MM.1S (cell line): ENCODE data around the gene MYBPC2.
"Not testable (repeated sequence)": the region's sequence is repeated elsewhere in the genome, so short reads cannot be mapped to it uniquely, and the experiment has no call there.

ENCODE experiments used
- DNase-seq: peaks from one replicate; pipeline ENCODE4 v3.0.0-alpha.2; 2015
- H2AFZ ChIP-seq: fragments of 300-600 bp; sonication (generic); 2 replicates; pipeline ENCODE4 v1.6.0; 2016; ENCODE audit warnings: antibody characterized with exemption, low read length
- H3F3A ChIP-seq: fragments of 300-600 bp; sonication (generic); 2 replicates; pipeline ENCODE4 v1.6.1; 2016; ENCODE audit warnings: mild to moderate bottlenecking, antibody characterized with exemption, low read length, moderate library complexity, mixed read lengths; ENCODE audit not compliant: insufficient read depth
- H3K27ac ChIP-seq: fragments of 300-600 bp; sonication (generic); 2 replicates; pipeline ENCODE4 v1.5.1; 2016; ENCODE audit warnings: mild to moderate bottlenecking, low read length
- H3K27me3 ChIP-seq: fragments of 300-600 bp; sonication (generic); replicated peaks from 2 replicates; pipeline ENCODE4 v1.6.0; 2016; ENCODE audit warnings: low read length; ENCODE audit not compliant: insufficient read depth
- H3K36me3 ChIP-seq: fragments of 300-600 bp; sonication (generic); replicated peaks from 2 replicates; pipeline ENCODE4 v1.6.1; 2016; ENCODE audit warnings: mild to moderate bottlenecking, low read length, mixed read lengths; ENCODE audit not compliant: insufficient read depth
- H3K4me1 ChIP-seq: fragments of 300-600 bp; sonication (generic); 2 replicates; pipeline ENCODE4 v1.6.1; 2016; ENCODE audit warnings: low read length, mixed read lengths
- H3K4me2 ChIP-seq: fragments of 300-600 bp; sonication (generic); 2 replicates; pipeline ENCODE4 v1.6.0; 2016; ENCODE audit warnings: low read depth, low read length
- H3K4me3 ChIP-seq: fragments of 300-600 bp; sonication (generic); 2 replicates; pipeline ENCODE4 v1.5.1; 2016; ENCODE audit warnings: low read length, mixed read lengths
- H3K79me2 ChIP-seq: fragments of 300-600 bp; sonication (generic); 2 replicates; pipeline ENCODE4 v1.6.1; 2016; ENCODE audit warnings: mixed run types, low read length, mixed read lengths
- H3K9ac ChIP-seq: fragments of 300-600 bp; sonication (generic); 2 replicates; pipeline ENCODE4 v1.6.1; 2016; ENCODE audit warnings: low read length, mixed read lengths
- H3K9me2 ChIP-seq: fragments of 300-600 bp; sonication (generic); replicated peaks from 2 replicates; pipeline ENCODE4 v1.6.1; 2016; ENCODE audit warnings: mild to moderate bottlenecking, low read length, mixed read lengths; ENCODE audit not compliant: insufficient read depth
- H3K9me3 ChIP-seq: fragments of 300-600 bp; sonication (generic); replicated peaks from 2 replicates; pipeline ENCODE4 v1.6.1; 2016; ENCODE audit warnings: mild to moderate bottlenecking, low read length, mixed read lengths; ENCODE audit not compliant: insufficient read depth
- H4K20me1 ChIP-seq: fragments of 300-600 bp; sonication (generic); 2 replicates; pipeline ENCODE4 v1.6.1; 2016; ENCODE audit warnings: mild to moderate bottlenecking, low read length, moderate library complexity, mixed read lengths; ENCODE audit not compliant: insufficient read depth
- CTCF ChIP-seq: fragments of 300-600 bp; sonication (generic); IDR thresholded peaks from 2 replicates; pipeline ENCODE4 v1.5.1; 2016; ENCODE audit warnings: antibody characterized with exemption, low read length, mixed read lengths
- EZH2 ChIP-seq: fragments of 300-600 bp; sonication (generic); optimal IDR thresholded peaks from 2 replicates; pipeline ENCODE3; 2017; ENCODE audit warnings: low read depth, mild to moderate bottlenecking, antibody characterized with exemption, low read length, mixed read lengths
- EZH2phosphoT487 ChIP-seq: fragments of 300-600 bp; sonication (generic); IDR thresholded peaks from 2 replicates; pipeline ENCODE4 v1.6.1; 2018; ENCODE audit warnings: antibody characterized with exemption, low read length

MYBPC2 gene

GRCh38 chr19:50384685-50385535 lies 47.8 kb upstream of the MYBPC2 start:
- H2AFZ ChIP-seq: peak overlapping the region; percentile 56
- peak overlapping the region; percentile 50; the same call in 1 of the 2 replicates for H3K27ac ChIP-seq
- no peaks in the 10 kb centered on the region for H4K20me1 ChIP-seq
- peak overlapping the region; percentile 80 for H3K4me3 ChIP-seq
- peak overlapping the region; percentile 81 for H3K9ac ChIP-seq
- no peaks in the 10 kb centered on the region for H3K27me3 ChIP-seq
- no peaks in the 10 kb centered on the region; the same call in none of the 2 replicates for H3K36me3 ChIP-seq
- H3K9me2 ChIP-seq: no peaks in the 10 kb centered on the region
- H3F3A ChIP-seq: 0 out of 2 replicates have a peak, but pooled peaks cover 7% of the 10 kb centered on the region
- DNase-seq: no peak
- H3K9me3 ChIP-seq: no peaks in the 10 kb centered on the region
- H3K4me2 ChIP-seq: peak overlapping the region; percentile 88
- H3K79me2 ChIP-seq: peaks cover 54% of the 10 kb centered on the region
- TF ChIP-seq CTCF (no peak), EZH2 (no peak), EZH2phosphoT487 (no peak)
- no peaks in the 10 kb centered on the region; the same call in 1 of the 2 replicates for H3K4me1 ChIP-seq

- H2AFZ ChIP-seq: no peak overlapping the region
- 0 out of 2 replicates have a peak, but pooled peaks cover 7% of the 10 kb centered on the region for H3F3A ChIP-seq
- H3K9ac ChIP-seq: no peak overlapping the region
- H3K4me2 ChIP-seq: no peak overlapping the region
- DNase-seq: no peak
- no peaks in the 10 kb centered on the region; the same call in 1 of the 2 replicates for H3K36me3 ChIP-seq
- no peaks in the 10 kb centered on the region for H3K27me3 ChIP-seq
- H3K9me3 ChIP-seq: no peaks in the 10 kb centered on the region
- H3K27ac ChIP-seq: no peak overlapping the region
- no peaks in the 10 kb centered on the region; the same call in 1 of the 2 replicates for H3K4me1 ChIP-seq
- no peak overlapping the region for H3K4me3 ChIP-seq
- TF ChIP-seq CTCF: no peak
- TF ChIP-seq EZH2phosphoT487: no peak
- no peak for TF ChIP-seq EZH2
- no peaks in the 10 kb centered on the region for H3K9me2 ChIP-seq
- no peaks in the 10 kb centered on the region for H4K20me1 ChIP-seq
- H3K79me2 ChIP-seq: peaks cover 60% of the 10 kb centered on the region
Observed at GRCh38 chr19:50387176-50387867, 45.4 kb upstream of the MYBPC2 start.

- no peak for DNase-seq
- peaks cover 65% of the 10 kb centered on the region for H3K79me2 ChIP-seq
Observed at GRCh38 chr19:50387868-50388245, 44.8 kb upstream of the MYBPC2 start.

DNA sequence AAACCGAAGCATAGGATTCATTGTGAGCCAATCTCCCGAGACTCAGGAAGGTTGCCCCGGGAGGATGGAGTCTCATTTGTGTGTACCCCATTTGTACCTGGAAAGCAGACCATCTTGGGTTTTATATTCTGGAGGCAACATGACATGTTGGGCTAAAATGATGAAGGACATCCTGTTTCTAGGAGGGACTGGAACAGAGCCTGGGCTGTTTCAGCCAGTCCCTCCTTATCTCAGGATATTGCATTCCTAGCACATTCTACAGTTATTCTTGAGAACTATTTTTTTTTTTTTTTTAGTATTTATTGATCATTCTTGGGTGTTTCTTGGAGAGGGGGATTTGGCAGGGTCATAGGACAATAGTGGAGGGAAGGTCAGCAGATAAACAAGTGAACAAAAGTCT lies 42.4 kb upstream of the MYBPC2 start:
- H3K36me3 ChIP-seq, H3K9me2 ChIP-seq, H3K4me3 ChIP-seq, H3K27ac ChIP-seq, H3K9me3 ChIP-seq, H3K4me1 ChIP-seq, H2AFZ ChIP-seq, DNase-seq, H3K4me2 ChIP-seq, H3K27me3 ChIP-seq, H3F3A ChIP-seq, H4K20me1 ChIP-seq, H3K9ac ChIP-seq: not testable (repeated sequence)
- peaks cover 71% of the 10 kb centered on the region for H3K79me2 ChIP-seq

More at GRCh38 chr19:50387868-50388245, 44.8 kb upstream of the MYBPC2 start:
- H3K27me3 ChIP-seq: no peaks in the 10 kb centered on the region
- H3K4me1 ChIP-seq: no peaks in the 10 kb centered on the region; the same call in 1 of the 2 replicates
- no peak overlapping the region for H3K4me2 ChIP-seq
- H3K27ac ChIP-seq: no peak overlapping the region
- no peaks in the 10 kb centered on the region for H3K9me2 ChIP-seq
- no peak overlapping the region for H2AFZ ChIP-seq
- H3K36me3 ChIP-seq: no peaks in the 10 kb centered on the region; the same call in 1 of the 2 replicates
- H3K4me3 ChIP-seq: no peak overlapping the region
- no peaks in the 10 kb centered on the region for H4K20me1 ChIP-seq
- 0 out of 2 replicates have a peak, but pooled peaks cover 5% of the 10 kb centered on the region for H3F3A ChIP-seq
- no peaks in the 10 kb centered on the region for H3K9me3 ChIP-seq
- TF ChIP-seq EZH2 (no peak), EZH2phosphoT487 (no peak), CTCF (no peak)
- no peak overlapping the region for H3K9ac ChIP-seq

DNA sequence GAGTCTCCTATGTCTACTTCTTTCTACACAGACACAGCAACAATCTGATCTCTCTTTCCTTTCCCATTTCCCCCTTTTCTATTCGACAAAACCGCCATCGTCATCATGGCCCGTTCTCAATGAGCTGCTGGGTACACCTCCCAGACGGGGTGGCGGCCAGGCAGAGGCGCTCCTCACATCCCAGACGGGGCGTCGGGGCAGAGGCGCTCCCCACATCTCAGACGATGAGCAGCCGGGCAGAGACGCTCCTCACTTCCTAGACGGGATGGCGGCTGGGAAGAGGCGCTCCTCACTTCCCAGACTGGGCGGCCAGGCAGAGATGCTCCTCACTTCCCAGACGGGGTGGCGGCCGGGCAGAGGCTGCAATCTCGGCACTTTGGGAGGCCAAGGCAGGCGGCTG lies 41.7 kb upstream of the MYBPC2 start:
- H3K9me3 ChIP-seq, H3K4me3 ChIP-seq, H3K4me2 ChIP-seq, H3K27me3 ChIP-seq, H3K36me3 ChIP-seq, H4K20me1 ChIP-seq, H3K27ac ChIP-seq, DNase-seq, H2AFZ ChIP-seq, H3F3A ChIP-seq, H3K9ac ChIP-seq, H3K4me1 ChIP-seq, H3K9me2 ChIP-seq: not testable (repeated sequence)
- peaks cover 70% of the 10 kb centered on the region for H3K79me2 ChIP-seq
